ENCODE measurements around the gene RNF141. TPM values are rescaled to one million over a fixed set of nuclear protein-coding genes. Genes with fewer than 3 reads are reported as not detected.

The RNF141 gene
- total RNA-seq, 1 donor from 2014 or later: 36.9 TPM

- Mint-ChIP-seq H3K4me3 (no peak overlapping the region), H3K4me1 (peaks cover 75% of the 10 kb centered on the region), H3K27me3 (no peaks in the 10 kb centered on the region), H3K36me3 (ENCODE audit: low read depth) (peaks cover 1% of the 10 kb centered on the region), H3K27ac (no peak overlapping the region), H3K9me3 (no peaks in the 10 kb centered on the region)
- intact Hi-C loops (cut with micrococcal nuclease): loop anchor here (5.0 kb wide), 1 partner anchor 34 kb away; the partner anchor contains the start of gene RNF141
- POLR2A ChIA-PET: no interaction called here
- CTCF ChIA-PET: no interaction called here
- DNase-seq (no peak), ATAC-seq (ENCODE audit: low read depth) (no peak)
- TF ChIP-seq CTCF (IDR thresholded peaks at IDR 0.05): no peak
These were observed 35.0 kb upstream of the RNF141 start for GRCh38 chr11:10576035-10576398.

GRCh38 chr11:10575346-10576034 is 34.5 kb upstream of the RNF141 start:
- H3K36me3 Mint-ChIP-seq (ENCODE audit: low read depth): peaks cover 1% of the 10 kb centered on the region
- H3K4me3 Mint-ChIP-seq: no peak overlapping the region
- DNase-seq (no peak), ATAC-seq (ENCODE audit: low read depth) (no peak)
- no peak overlapping the region for H3K27ac Mint-ChIP-seq
- no peaks in the 10 kb centered on the region for H3K9me3 Mint-ChIP-seq
- intact Hi-C loops (cut with micrococcal nuclease): loop anchor here (5.0 kb wide), 1 partner anchor 33 kb away; the partner anchor contains the start of gene RNF141
- no peaks in the 10 kb centered on the region for H3K27me3 Mint-ChIP-seq
- ChIA-PET CTCF (no interaction called here), POLR2A (interaction anchor here (0.6 kb wide), 1 partner anchor 98 kb away, joined by 3 read pairs; no protein-coding TSS in a partner anchor)
- TF ChIP-seq CTCF (IDR thresholded peaks at IDR 0.05): no peak
- peaks cover 74% of the 10 kb centered on the region for H3K4me1 Mint-ChIP-seq

GRCh38 chr11:10573556-10573955 is 32.6 kb upstream of the RNF141 start:
- no peak for TF ChIP-seq CTCF (IDR thresholded peaks at IDR 0.05)
- ChIA-PET POLR2A (interaction anchor here (0.6 to 1.2 kb wide), 2 partner anchors 21 to 785 kb away, joined by 3 to 6 read pairs; no protein-coding TSS in a partner anchor), CTCF (no interaction called here)
- intact Hi-C loops (cut with micrococcal nuclease): loop anchor here (2.0 kb wide), 1 partner anchor 13 kb away; no protein-coding TSS in a partner anchor
- ATAC-seq (ENCODE audit: low read depth): no peak
- Mint-ChIP-seq H3K27ac (no peak overlapping the region), H3K4me3 (no peak overlapping the region), H3K27me3 (no peaks in the 10 kb centered on the region), H3K4me1 (peaks cover 64% of the 10 kb centered on the region), H3K9me3 (no peaks in the 10 kb centered on the region), H3K36me3 (ENCODE audit: low read depth) (peaks cover 1% of the 10 kb centered on the region)
- no peak for DNase-seq

- no peak for DNase-seq
- H3K4me3 Mint-ChIP-seq: no peak overlapping the region
These were observed 32.0 kb upstream of the RNF141 start for GRCh38 chr11:10573028-10573427.

More at GRCh38 chr11:10573028-10573427, 32.0 kb upstream of the RNF141 start:
- no peak for ATAC-seq (ENCODE audit: low read depth)
- ChIA-PET POLR2A (no interaction called here), CTCF (no interaction called here)
- Mint-ChIP-seq H3K27me3 (no peaks in the 10 kb centered on the region), H3K27ac (no peak overlapping the region), H3K36me3 (ENCODE audit: low read depth) (peaks cover 1% of the 10 kb centered on the region), H3K9me3 (no peaks in the 10 kb centered on the region), H3K4me1 (peaks cover 59% of the 10 kb centered on the region)
- intact Hi-C loops (cut with micrococcal nuclease): loop anchor here (2.0 kb wide), 1 partner anchor 14 kb away; no protein-coding TSS in a partner anchor
- TF ChIP-seq CTCF (IDR thresholded peaks at IDR 0.05): no peak
